Naive thymus-derived CD8-positive, alpha-beta T cell (primary cell): ENCODE measurements around the gene GPC1. TPM values are rescaled to one million over a fixed set of nuclear protein-coding genes. Genes with fewer than 3 reads are reported as not detected.

ENCODE experiments used
- ATAC-seq, 2 donors: fragments of 150-1000 bp; cut with Tn5 transposase in 1 of 2; sonication (Bioruptor Pico), chemical (Tn5 transposase) in 1 of 2; 1 replicate in 1 of 2; 2 replicates in 1 of 2; pipeline ENCODE4 v1.10.0; 2021; ENCODE audit warnings: mild to moderate bottlenecking in 2 of 2, moderate library complexity in 2 of 2
- POLR2A ChIA-PET: fragments of 350-600 bp; sonication (Branson Sonifier 250); formaldehyde crosslinking; loops from one replicate; lab custom pipeline; 2021; ENCODE audit warnings: antibody characterized with exemption; lab: Charles Lee
- DNase-seq, 10 donors: peaks; one replicate each; pipeline versions ENCODE4 v3.0.0 to v3.0.0-alpha.2; 2020 to 2022
- H3K27ac Mint-ChIP-seq, 10 donors: one replicate each; pipeline ENCODE4 v1.8.0; 2020 to 2022; ENCODE audit warnings: mild to moderate bottlenecking in 10 of 10, mixed read lengths in 10 of 10, moderate library complexity in 4 of 10, inconsistent platforms in 1 of 10
- H3K27me3 Mint-ChIP-seq, 5 donors: one replicate each; pipeline ENCODE4 v1.8.0; 2021 to 2022; ENCODE audit warnings: mixed read lengths in 5 of 5
- H3K36me3 Mint-ChIP-seq, 3 donors: one replicate each; pipeline ENCODE4 v1.8.0; 2020 to 2022; ENCODE audit warnings: mixed read lengths in 3 of 3, mild to moderate bottlenecking in 2 of 3, inconsistent platforms in 1 of 3
- H3K4me1 Mint-ChIP-seq, 4 donors: one replicate each; pipeline ENCODE4 v1.8.0; 2021 to 2022; ENCODE audit warnings: mixed read lengths in 4 of 4
- H3K4me3 Mint-ChIP-seq, 10 donors: one replicate each; pipeline ENCODE4 v1.8.0; 2020 to 2022; ENCODE audit warnings: mild to moderate bottlenecking in 10 of 10, mixed read lengths in 10 of 10, moderate library complexity in 6 of 10, inconsistent platforms in 1 of 10
- H3K9me3 Mint-ChIP-seq, 9 donors: one replicate each; pipeline ENCODE4 v1.8.0; 2020 to 2022; ENCODE audit warnings: mixed read lengths in 9 of 9, mild to moderate bottlenecking in 3 of 9, inconsistent platforms in 1 of 9, moderate library complexity in 1 of 9
- polyA plus RNA-seq, 3 donors: library from polyadenylated mRNA; unstranded; fragments of 300-500 nt; fragmentation: Illumina TruSeq; gene quantifications; one replicate each; pipeline ENCODE4 v1.2.3, GENCODE V29; 2021
- total RNA-seq, 8 experiments: library from RNA in 2 of 8; stranded (reverse) in 2 of 8; gene quantifications; one replicate each; pipeline ENCODE4 v1.2.3 and lab custom pipeline; 2021 to 2026

Gene GPC1
- total and polyA plus RNA-seq, 5 experiments from 2014 or later = 0.09 to 1.2 (median 0.49) TPM

DNA sequence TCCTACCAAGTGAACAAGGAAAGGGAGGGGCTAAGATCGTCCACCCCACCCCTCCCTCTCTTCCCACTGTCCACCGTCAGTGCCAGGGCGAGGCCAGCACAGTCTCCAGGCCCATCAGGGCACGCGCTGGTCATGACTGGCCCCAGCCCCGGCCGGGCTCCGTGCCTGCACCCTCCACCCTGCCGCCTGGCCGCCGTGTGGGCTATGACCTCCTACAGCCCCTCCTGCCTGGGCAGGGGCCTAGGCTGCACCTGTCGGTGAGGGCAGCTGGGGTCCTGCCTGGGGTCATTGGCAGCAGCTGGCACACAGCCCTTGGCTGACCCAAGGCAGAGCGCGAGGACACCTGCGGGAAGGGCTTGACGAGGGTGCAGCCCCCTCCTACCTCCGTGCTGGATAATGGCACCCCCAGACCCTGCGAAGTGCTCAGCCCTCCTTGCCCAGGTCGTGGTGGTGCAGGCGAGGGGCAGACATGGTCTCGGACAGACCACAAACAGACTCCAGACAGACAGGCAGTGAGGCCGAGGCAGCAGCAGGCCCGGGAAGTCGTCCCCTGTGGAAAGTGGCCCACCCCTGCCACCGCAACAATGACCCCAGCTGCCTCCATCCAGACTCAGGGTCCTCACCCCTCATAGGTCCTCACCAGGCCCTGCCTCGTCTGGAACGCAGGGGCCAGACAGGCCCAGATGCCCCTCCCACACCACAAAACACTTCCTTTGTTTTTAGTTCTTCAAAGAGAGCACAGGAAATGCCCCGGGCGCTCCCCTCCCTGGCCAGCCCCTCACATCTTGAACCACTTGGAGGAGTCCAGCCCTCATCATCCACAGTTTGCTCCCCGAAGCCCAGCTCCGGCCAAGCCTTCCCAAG is 43.1 kb upstream of the GPC1 start:
- DNase-seq (peak in 1 of 10 donors; percentile 43), ATAC-seq (no peak)
- Mint-ChIP-seq H3K4me3 (peak overlapping the region in 1 of 10 donors; percentile 15), H3K4me1 (peaks cover 0 to 10% (median 8%) of the 10 kb centered on the region in 4 donors), H3K36me3 (no peaks in the 10 kb centered on the region), H3K9me3 (no peaks in the 10 kb centered on the region), H3K27ac (peak overlapping the region in 1 of 10 donors; percentile 70), H3K27me3 (no peaks in the 10 kb centered on the region)
- POLR2A ChIA-PET = no interaction called here

- Mint-ChIP-seq H3K9me3 (no peaks in the 10 kb centered on the region), H3K27me3 (no peaks in the 10 kb centered on the region), H3K36me3 (no peaks in the 10 kb centered on the region), H3K27ac (peak overlapping the region in 2 of 10 donors; percentile 60 to 70), H3K4me1 (peaks cover 0 to 10% (median 8%) of the 10 kb centered on the region in 4 donors), H3K4me3 (peak overlapping the region in 1 of 10 donors; percentile 15)
- POLR2A ChIA-PET = no interaction called here
- no peak for ATAC-seq
- no peak for DNase-seq
Observed at GRCh38 chr2:240392948-240393830, 42.3 kb upstream of the GPC1 start.

DNA sequence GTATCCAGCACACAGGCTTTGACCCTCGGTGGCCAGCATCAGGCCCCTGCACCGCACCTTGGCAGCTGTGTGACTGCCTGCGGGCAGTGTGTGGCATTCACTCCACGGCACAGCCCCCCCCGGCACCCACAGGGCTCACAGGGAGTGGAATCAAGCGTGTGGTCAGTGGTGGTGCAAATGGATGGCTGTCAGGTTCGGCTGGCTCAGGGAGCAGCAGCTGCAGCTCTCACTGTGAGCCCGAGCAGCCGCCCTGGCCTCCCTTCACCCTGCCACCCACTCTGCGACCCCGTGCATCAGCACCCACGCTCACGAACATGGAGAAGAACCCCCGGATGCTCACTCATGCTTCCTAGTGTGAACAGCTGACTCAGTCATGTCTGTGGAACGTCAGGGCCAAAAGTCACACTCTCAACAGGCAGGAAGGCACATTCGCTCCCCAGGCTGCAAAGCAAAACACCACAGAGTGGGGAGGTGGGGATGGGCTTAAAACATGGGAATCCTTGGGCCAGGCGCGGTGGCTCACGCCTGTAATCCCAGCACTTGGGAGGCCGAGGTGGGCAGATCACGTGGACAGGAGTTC is 41.5 kb upstream of the GPC1 start:
- Mint-ChIP-seq H3K9me3 (no peaks in the 10 kb centered on the region), H3K4me1 (peaks cover 0 to 10% (median 8%) of the 10 kb centered on the region in 4 donors), H3K36me3 (no peaks in the 10 kb centered on the region), H3K27me3 (no peaks in the 10 kb centered on the region), H3K27ac (no peak overlapping the region), H3K4me3 (no peak overlapping the region)
- DNase-seq (no peak), ATAC-seq (no peak)
- POLR2A ChIA-PET = no interaction called here

DNA sequence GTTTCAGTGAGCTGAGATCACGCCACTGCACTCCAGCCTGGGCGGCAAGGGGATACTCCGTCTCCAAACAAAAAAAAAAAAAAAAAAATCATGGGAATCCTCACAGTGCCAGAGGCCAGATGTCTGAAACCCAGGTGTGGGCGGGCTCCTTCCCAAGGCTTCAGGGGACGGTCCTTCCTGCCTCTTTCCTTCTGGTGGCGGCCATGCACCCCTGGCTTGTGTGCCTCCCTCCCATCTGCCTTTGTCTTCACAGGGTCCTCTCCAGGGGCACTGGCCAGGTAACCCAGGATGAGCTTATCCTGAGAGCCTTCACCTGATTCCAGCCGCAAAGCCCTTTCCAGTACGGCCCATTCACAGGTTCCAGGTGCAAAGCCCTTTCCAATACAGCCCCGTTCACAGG is 40.9 kb upstream of the GPC1 start:
- Mint-ChIP-seq H3K27ac (no peak overlapping the region), H3K4me1 (peaks cover 0 to 10% (median 8%) of the 10 kb centered on the region in 4 donors), H3K4me3 (no peak overlapping the region), H3K36me3 (no peaks in the 10 kb centered on the region), H3K27me3 (peaks cover 0 to under 1% (median 0%) of the 10 kb centered on the region in 5 donors), H3K9me3 (no peaks in the 10 kb centered on the region)
- DNase-seq (no peak), ATAC-seq (no peak)
- POLR2A ChIA-PET = interaction anchor here (0.7 kb wide), 1 partner anchor 1579 kb away, joined by 7 read pairs; no protein-coding TSS in a partner anchor

GRCh38 chr2:240395448-240395847 is 40.0 kb upstream of the GPC1 start:
- Mint-ChIP-seq H3K4me1 (peaks cover 0 to 9% (median 6%) of the 10 kb centered on the region in 4 donors), H3K4me3 (no peak overlapping the region), H3K9me3 (no peaks in the 10 kb centered on the region), H3K27me3 (peaks cover 0 to 8% (median 2%) of the 10 kb centered on the region in 5 donors), H3K36me3 (no peaks in the 10 kb centered on the region), H3K27ac (no peak overlapping the region)
- no peak for DNase-seq
- no peak for ATAC-seq
- POLR2A ChIA-PET = no interaction called here

DNA sequence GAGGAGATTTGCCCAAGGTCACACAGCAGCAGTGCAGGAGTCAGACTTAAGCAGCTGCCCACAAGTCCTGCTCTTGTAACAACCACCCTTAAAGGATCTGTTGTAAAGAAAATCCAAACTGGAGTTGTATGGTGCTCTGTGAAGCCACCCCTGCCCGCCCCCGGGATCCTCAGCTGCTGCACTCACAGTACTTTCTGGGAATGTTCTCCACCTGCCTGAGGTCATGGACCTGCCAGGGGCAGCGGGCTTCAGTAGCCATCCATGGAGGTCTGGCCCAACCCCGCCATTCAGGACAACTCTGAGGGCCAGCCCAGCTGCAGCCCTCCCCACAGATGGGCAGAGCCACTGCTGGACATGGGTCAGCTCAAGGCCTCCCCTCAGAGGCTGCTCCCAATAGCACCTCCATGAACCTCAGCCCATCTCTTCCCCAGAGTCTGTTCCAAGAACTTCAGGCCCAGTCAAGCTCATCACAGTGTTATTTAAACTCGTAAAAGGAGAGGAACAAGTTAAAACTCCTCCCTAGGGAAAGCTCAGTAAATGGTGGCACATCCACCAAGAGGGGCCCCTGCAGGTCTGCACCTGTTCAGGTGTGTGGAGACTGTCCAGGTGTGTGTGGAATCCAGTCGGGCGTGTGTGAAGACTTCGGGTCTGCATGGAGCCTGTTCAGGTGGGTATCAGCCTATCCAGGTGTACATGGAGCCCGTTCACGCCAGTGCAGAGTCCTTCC is 39.4 kb upstream of the GPC1 start:
- no peaks in the 10 kb centered on the region for H3K9me3 Mint-ChIP-seq
- H3K4me3 Mint-ChIP-seq = no peak overlapping the region
- DNase-seq = no peak
- no peaks in the 10 kb centered on the region for H3K36me3 Mint-ChIP-seq
- POLR2A ChIA-PET = interaction anchor here (0.6 kb wide), 1 partner anchor 1691 kb away, joined by 7 read pairs; no protein-coding TSS in a partner anchor
- H3K27ac Mint-ChIP-seq = no peak overlapping the region
- H3K27me3 Mint-ChIP-seq = peaks cover 0 to 9% (median 2%) of the 10 kb centered on the region in 5 donors
- H3K4me1 Mint-ChIP-seq = peaks cover 0 to 9% (median 6%) of the 10 kb centered on the region in 4 donors
- no peak for ATAC-seq

DNA sequence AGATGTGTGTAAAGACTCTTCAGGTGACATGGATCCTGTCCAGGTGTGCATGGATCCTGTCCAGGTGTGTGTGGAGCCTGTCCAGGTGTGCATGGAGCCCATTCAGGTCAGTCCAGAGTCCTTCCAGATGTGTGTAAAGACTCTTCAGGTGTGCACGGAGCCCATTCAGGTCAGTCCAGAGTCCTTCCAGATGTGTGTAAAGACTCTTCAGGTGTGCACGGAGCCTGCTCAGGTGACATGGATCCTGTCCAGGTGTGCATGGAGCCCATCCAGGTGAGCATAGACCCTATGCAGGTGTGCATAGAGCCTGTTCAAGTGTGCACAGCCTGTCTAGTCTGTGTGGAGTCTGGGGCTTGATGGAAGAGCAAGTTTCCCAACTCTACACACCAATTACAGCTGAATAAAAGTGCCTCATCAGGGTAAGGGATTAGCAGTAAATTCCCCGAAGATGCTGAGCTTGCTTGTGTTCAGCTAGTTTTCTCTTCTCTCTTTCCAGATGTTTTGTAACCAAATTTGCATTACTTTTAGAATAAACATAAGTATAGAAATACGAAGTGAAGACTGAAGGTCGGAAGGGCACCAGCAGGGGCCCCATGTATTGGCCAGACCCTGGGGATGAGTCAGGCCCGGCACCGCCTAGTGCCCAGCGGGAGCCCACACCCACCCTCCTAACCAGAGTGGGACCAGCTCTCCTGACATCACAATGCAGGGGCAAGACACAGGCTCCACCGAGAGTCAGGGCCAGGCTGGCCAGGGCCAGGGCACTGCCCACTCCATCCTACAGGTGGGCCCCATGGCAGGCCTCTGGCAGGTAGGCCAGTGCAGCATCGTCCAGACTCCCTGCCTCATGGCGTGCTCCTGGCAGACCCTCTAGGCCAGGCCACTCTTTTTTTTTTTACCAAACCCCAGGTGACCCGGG is 38.6 kb upstream of the GPC1 start:
- H3K9me3 Mint-ChIP-seq = no peaks in the 10 kb centered on the region
- ATAC-seq = no peak
- DNase-seq = no peak
- no peak overlapping the region for H3K27ac Mint-ChIP-seq
- H3K4me1 Mint-ChIP-seq = peaks cover 0 to 9% (median 6%) of the 10 kb centered on the region in 4 donors
- peaks cover 0 to 9% (median 2%) of the 10 kb centered on the region in 5 donors for H3K27me3 Mint-ChIP-seq
- POLR2A ChIA-PET = no interaction called here
- H3K36me3 Mint-ChIP-seq = no peaks in the 10 kb centered on the region
- no peak overlapping the region for H3K4me3 Mint-ChIP-seq

DNA sequence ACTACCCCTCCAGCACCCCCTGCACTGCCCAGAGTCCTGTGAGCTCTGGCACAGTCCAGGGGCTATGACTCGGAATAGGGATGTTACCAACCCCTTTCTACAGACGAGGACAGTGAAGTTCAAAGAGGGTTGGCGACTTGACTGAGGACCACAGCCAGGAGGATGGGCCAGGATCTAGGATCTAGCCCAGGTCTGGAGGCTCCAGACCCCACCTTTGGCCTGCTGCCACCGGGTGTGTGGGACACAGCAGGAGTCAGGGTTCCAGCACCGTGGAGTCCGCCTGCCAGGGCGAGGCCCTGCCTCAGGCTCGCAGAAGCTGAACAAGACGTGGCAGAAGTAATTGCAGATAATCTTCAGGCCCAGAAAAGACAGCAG is 37.9 kb upstream of the GPC1 start:
- ATAC-seq = no peak
- POLR2A ChIA-PET = no interaction called here
- Mint-ChIP-seq H3K27me3 (peaks cover 0 to 9% (median 2%) of the 10 kb centered on the region in 5 donors), H3K27ac (no peak overlapping the region), H3K4me1 (peaks cover 0 to 6% (median 4%) of the 10 kb centered on the region in 4 donors), H3K4me3 (no peak overlapping the region), H3K36me3 (no peaks in the 10 kb centered on the region), H3K9me3 (no peaks in the 10 kb centered on the region)
- DNase-seq = no peak

DNA sequence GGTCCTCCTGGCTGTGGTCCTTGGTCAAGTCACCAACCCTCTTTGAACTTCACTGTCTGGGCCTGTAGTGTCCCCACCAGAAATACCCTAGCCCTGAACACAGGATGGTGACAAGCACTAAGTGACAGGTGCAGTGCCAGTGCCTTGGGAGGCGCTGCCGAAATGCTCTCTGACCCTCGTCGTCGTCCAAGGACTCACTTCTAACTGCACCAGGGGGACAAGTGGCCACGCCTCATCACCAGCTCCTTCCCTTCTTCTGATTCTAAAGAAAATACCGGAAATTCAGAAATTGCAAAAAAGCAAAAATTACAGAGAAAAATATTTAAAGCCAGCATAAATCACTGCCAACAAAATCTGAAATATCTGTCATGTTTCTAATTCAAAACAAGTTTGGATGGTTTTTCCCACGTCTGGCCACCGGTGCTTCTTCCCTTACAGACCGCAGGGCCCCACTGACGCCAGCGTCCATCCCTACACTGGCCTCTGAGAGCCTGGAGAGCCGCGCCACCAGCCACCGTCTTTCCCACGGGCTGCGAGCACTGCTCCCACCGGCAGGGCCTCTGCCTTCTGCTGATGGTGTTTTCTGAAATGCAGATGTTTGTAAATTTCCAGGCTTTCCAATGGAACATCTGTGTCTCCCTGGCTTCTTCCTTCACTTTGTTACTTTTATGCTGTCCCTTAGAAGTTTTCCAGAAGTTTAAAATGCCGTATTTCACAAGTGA is 37.4 kb upstream of the GPC1 start:
- POLR2A ChIA-PET = no interaction called here
- Mint-ChIP-seq H3K27ac (no peak overlapping the region), H3K36me3 (no peaks in the 10 kb centered on the region), H3K4me3 (no peak overlapping the region), H3K9me3 (no peaks in the 10 kb centered on the region), H3K4me1 (peaks cover 0 to under 1% (median under 1%) of the 10 kb centered on the region in 4 donors), H3K27me3 (peaks cover 0 to 9% (median 2%) of the 10 kb centered on the region in 5 donors)
- DNase-seq (no peak), ATAC-seq (no peak)

DNA sequence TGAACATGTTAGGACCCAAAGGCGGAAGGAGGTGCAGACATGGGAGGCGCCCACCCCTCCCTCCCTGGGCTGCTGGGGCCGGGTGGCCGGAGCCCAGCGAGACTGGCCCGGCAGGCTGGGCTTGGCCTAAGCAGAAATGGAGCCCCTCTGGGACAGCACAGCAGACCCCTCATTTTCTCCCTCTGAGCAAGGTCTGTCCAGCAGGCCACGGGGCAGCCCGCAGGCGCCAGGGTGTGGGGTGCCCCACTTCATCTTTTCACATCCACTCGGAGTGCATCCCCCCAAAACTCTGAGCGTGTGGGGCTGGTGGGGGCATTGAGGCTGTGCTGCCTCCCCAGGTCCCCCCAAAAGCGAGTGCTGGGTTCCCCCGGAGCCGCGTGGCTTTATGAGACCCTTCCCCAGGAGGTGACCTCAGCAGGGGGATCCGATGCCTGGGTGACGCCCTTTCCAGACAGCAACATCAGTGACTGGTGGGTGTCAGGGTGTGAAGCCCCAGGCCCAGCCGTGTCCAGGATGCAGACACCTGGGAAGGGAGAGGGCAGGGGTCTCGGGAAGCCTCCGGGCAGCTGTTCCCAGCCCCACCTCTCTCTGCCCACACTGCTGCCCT is 36.7 kb upstream of the GPC1 start:
- Mint-ChIP-seq H3K9me3 (no peaks in the 10 kb centered on the region), H3K4me1 (peaks cover 0 to 2% (median 1%) of the 10 kb centered on the region in 4 donors), H3K36me3 (no peaks in the 10 kb centered on the region), H3K27me3 (peaks cover 0 to 9% (median 2%) of the 10 kb centered on the region in 5 donors), H3K27ac (no peak overlapping the region), H3K4me3 (no peak overlapping the region)
- peak in 1 of 10 donors; percentile 11 for DNase-seq
- POLR2A ChIA-PET = no interaction called here
- no peak for ATAC-seq
